Measurements from ENCODE around the gene C21orf58. TPM values are rescaled to one million over a fixed set of nuclear protein-coding genes. Genes with fewer than 3 reads are reported as not detected.

The C21orf58 gene
- polyA plus RNA-seq, 1 of the 3 experiments (the other 2 are of a cell fraction) = 9.7 TPM

DNA sequence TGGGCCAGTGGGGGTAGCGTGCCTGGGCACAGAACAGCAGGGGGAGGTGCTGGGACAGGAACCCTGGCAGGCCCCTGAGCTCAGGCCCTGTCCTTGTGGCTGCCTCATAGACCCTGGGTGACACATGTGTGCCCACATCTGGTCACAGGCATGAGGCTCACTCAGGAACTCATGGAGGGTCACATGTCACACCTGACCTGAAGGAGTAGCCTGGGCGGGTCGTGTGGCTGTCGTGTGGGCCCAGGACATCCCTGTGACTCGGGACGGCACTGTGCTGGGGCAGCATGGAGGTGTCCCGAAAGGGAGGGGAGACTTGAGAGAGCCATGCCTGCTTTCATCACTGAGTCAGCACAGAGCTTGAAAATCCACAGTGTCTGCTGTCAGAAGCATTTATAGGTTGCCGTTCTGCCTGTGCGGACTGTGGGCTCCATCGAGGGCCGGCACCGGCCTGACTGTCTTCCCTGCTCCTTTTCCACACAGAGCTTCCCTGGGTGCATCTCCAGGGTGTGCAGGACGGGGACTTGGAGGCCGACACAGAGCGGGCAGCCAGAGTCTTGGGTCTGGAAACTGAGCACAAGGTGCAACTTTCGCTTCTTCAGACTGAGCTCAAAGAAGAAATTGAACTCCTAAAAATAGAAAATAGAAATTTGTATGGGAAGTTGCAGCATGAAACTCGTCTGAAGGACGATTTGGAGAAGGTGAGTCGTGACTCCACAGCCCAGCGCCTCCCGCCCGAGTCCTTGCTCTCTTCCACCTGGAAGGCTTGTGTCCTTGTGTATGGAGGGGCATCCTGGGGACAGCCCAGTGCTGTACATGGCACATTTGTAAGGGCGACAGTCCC is 33.0 kb upstream of the C21orf58 start:
- TF ChIP-seq CHD2 (IDR thresholded peaks at IDR 0.05; ENCODE audit: low read length, partially characterized antibody) (no peak), GABPA (IDR thresholded peaks at IDR 0.05; ENCODE audit: low read depth) (no peak), TAF1 (IDR thresholded peaks at IDR 0.05; ENCODE audit: borderline replicate concordance, low read depth, low read length) (no peak), RFX5 (IDR thresholded peaks at IDR 0.05; ENCODE audit: low read length) (no peak)
- TF ChIP-seq, protein P1, sequence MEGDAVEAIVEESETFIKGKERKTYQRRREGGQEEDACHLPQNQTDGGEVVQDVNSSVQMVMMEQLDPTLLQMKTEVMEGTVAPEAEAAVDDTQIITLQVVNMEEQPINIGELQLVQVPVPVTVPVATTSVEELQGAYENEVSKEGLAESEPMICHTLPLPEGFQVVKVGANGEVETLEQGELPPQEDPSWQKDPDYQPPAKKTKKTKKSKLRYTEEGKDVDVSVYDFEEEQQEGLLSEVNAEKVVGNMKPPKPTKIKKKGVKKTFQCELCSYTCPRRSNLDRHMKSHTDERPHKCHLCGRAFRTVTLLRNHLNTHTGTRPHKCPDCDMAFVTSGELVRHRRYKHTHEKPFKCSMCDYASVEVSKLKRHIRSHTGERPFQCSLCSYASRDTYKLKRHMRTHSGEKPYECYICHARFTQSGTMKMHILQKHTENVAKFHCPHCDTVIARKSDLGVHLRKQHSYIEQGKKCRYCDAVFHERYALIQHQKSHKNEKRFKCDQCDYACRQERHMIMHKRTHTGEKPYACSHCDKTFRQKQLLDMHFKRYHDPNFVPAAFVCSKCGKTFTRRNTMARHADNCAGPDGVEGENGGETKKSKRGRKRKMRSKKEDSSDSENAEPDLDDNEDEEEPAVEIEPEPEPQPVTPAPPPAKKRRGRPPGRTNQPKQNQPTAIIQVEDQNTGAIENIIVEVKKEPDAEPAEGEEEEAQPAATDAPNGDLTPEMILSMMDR (IDR thresholded peaks at IDR 0.05) = no peak
- CTCF ChIA-PET = no interaction called here
- H3K36me3 ChIP-seq (replicated peaks in 1 of 2; ENCODE audit: control insufficient read depth in 1 of 2, insufficient read depth in 2 of 2, low read length in 1 of 2) = peaks cover 22 to 54% of the 10 kb centered on the region in 2 experiments

DNA sequence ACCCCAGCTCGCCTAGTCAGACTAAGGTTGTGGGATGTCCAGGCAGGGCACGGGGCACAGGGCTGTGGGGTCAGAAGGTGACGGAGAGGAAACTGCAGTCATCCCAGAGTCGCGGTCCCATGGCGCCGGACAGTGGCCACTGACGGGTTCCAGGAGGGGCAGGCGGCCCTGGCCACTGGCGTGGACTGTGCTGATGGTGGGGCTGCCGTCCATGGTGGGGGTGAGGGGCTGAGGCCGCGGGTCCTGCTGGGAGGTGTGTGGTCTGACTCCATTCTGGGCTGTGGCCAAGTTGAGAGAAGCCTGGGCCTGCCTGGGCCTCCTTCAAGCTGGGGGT is 32.3 kb upstream of the C21orf58 start:
- TF ChIP-seq NRF1 (IDR thresholded peaks at IDR 0.05; ENCODE audit: low read depth, low read length) = no peak
- TF ChIP-seq IRF3 (IDR thresholded peaks at IDR 0.05; ENCODE audit: low read depth, low read length) = no peak
- TF ChIP-seq FOXJ3 (CRISPR knock-in tag; IDR thresholded peaks at IDR 0.05) = no peak
- TF ChIP-seq GABPA (IDR thresholded peaks at IDR 0.05; ENCODE audit: low read depth) = no peak
- TF ChIP-seq MAX (IDR thresholded peaks at IDR 0.05; ENCODE audit: low read depth) = no peak
- no peak for TF ChIP-seq GATA2 (CRISPR knock-in tag; IDR thresholded peaks at IDR 0.05)
- TF ChIP-seq EZH2phosphoT487 (IDR thresholded peaks at IDR 0.05; ENCODE audit: borderline replicate concordance, low read depth) = no peak
- TF ChIP-seq MEF2A (IDR thresholded peaks at IDR 0.05; ENCODE audit: borderline replicate concordance, low read depth) = no peak
- no peak for TF ChIP-seq RFX5 (IDR thresholded peaks at IDR 0.05; ENCODE audit: low read length)
- TF ChIP-seq TEAD4 (IDR thresholded peaks at IDR 0.05; ENCODE audit: borderline replicate concordance, insufficient read depth) = no peak
- TF ChIP-seq YY1 (IDR thresholded peaks at IDR 0.05; ENCODE audit: low read depth) = no peak
- TF ChIP-seq, protein P2, sequence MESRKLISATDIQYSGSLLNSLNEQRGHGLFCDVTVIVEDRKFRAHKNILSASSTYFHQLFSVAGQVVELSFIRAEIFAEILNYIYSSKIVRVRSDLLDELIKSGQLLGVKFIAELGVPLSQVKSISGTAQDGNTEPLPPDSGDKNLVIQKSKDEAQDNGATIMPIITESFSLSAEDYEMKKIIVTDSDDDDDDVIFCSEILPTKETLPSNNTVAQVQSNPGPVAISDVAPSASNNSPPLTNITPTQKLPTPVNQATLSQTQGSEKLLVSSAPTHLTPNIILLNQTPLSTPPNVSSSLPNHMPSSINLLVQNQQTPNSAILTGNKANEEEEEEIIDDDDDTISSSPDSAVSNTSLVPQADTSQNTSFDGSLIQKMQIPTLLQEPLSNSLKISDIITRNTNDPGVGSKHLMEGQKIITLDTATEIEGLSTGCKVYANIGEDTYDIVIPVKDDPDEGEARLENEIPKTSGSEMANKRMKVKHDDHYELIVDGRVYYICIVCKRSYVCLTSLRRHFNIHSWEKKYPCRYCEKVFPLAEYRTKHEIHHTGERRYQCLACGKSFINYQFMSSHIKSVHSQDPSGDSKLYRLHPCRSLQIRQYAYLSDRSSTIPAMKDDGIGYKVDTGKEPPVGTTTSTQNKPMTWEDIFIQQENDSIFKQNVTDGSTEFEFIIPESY (IDR thresholded peaks at IDR 0.05; ENCODE audit: borderline replicate concordance, low read depth) = no peak
- TF ChIP-seq ELF1 (IDR thresholded peaks at IDR 0.05) = no peak
- no peak overlapping the region for H3K4me3 ChIP-seq (ENCODE audit: low read depth in 2 of 2, low read length in 1 of 2)
- no peaks in the 10 kb centered on the region for H3K27me3 ChIP-seq (ENCODE audit: insufficient read depth)
- no peaks in the 10 kb centered on the region for H3F3A ChIP-seq (replicated peaks; ENCODE audit: insufficient read depth)
- H3K9me2 ChIP-seq = no peaks in the 10 kb centered on the region
- WGBS (ENCODE audit: low lambda C conversion rate) = 100% methylated on average over 2 of the region's 13 CpGs
- H3K27ac ChIP-seq (ENCODE audit: low read depth in 2 of 2, low read length in 1 of 2) = no peak overlapping the region
- H3K9me3 ChIP-seq = no peaks in the 10 kb centered on the region
- H3K4me2 ChIP-seq = no peak overlapping the region
- H3K9ac ChIP-seq = no peak overlapping the region
- CTCF ChIA-PET = no interaction called here
- H2AFZ ChIP-seq (ENCODE audit: low read depth) = no peak overlapping the region
- no peak for DNase-seq
- POLR2A ChIA-PET = no interaction called here
- no peaks in the 10 kb centered on the region for H3K4me1 ChIP-seq (ENCODE audit: control insufficient read depth in 1 of 2, insufficient read depth in 2 of 2, low read depth in 1 of 2, low read length in 1 of 2)
- H4K20me1 ChIP-seq (ENCODE audit: insufficient read depth) = no peaks in the 10 kb centered on the region
- H3K36me3 ChIP-seq (replicated peaks in 1 of 2; ENCODE audit: control insufficient read depth in 1 of 2, insufficient read depth in 2 of 2, low read length in 1 of 2) = peaks cover 17 to 59% of the 10 kb centered on the region in 2 experiments
- no peaks in the 10 kb centered on the region for H3K79me2 ChIP-seq (ENCODE audit: insufficient read depth)

More for the DNA sequence above, 33.0 kb upstream of the C21orf58 start:
- 90% methylated on average over 20 of the region's 23 CpGs for WGBS (ENCODE audit: low lambda C conversion rate)
- POLR2A ChIA-PET = no interaction called here
- no peak overlapping the region for H3K4me2 ChIP-seq
- no peak for DNase-seq
- H3F3A ChIP-seq (replicated peaks; ENCODE audit: insufficient read depth) = no peaks in the 10 kb centered on the region
- H3K79me2 ChIP-seq (ENCODE audit: insufficient read depth) = no peaks in the 10 kb centered on the region
- no peaks in the 10 kb centered on the region for H3K27me3 ChIP-seq (ENCODE audit: insufficient read depth)
- no peak overlapping the region for H2AFZ ChIP-seq (ENCODE audit: low read depth)
- H3K9me2 ChIP-seq = no peaks in the 10 kb centered on the region
- no peak overlapping the region for H3K4me3 ChIP-seq (ENCODE audit: low read depth in 2 of 2, low read length in 1 of 2)
- H3K9me3 ChIP-seq = no peaks in the 10 kb centered on the region
- no peak overlapping the region for H3K27ac ChIP-seq (ENCODE audit: low read depth in 2 of 2, low read length in 1 of 2)
- no peaks in the 10 kb centered on the region for H3K4me1 ChIP-seq (ENCODE audit: control insufficient read depth in 1 of 2, insufficient read depth in 2 of 2, low read depth in 1 of 2, low read length in 1 of 2)
- H3K9ac ChIP-seq = no peak overlapping the region
- H4K20me1 ChIP-seq (ENCODE audit: insufficient read depth) = no peaks in the 10 kb centered on the region
